Astrocyte (in vitro differentiated cells and primary cell): ENCODE results near the gene DIAPH2. TPM values are rescaled to one million over a fixed set of nuclear protein-coding genes. Genes with fewer than 3 reads are reported as not detected.

Source experiments
- DNase-seq: peaks from one replicate; pipeline ENCODE4 v3.0.0-alpha.2; 2010; ENCODE audit warnings: low read depth
- FAIRE-seq: peaks from 2 replicates; lab custom pipeline; 2011; peaks lifted over from hg19 to GRCh38; lab: Jason Lieb, UNC
- H2AFZ ChIP-seq: 2 replicates; pipeline ENCODE4 v1.6.0; 2012; ENCODE audit warnings: low read depth, low read length, inconsistent platforms
- H3K27ac ChIP-seq: 2 replicates; pipeline ENCODE4 v1.5.1; 2011; ENCODE audit warnings: low read depth, low read length, inconsistent platforms
- H3K27me3 ChIP-seq: 2 replicates; pipeline ENCODE4 v1.6.0; 2011; ENCODE audit warnings: low read length, inconsistent platforms; ENCODE audit not compliant: insufficient read depth
- H3K36me3 ChIP-seq: 2 replicates; pipeline ENCODE4 v1.5.1; 2011; ENCODE audit warnings: low read length, inconsistent platforms; ENCODE audit not compliant: insufficient read depth
- H3K4me1 ChIP-seq: 2 replicates; pipeline ENCODE4 v1.5.1; 2011; ENCODE audit warnings: low read length, inconsistent platforms; ENCODE audit not compliant: insufficient read depth
- H3K4me2 ChIP-seq: 2 replicates; pipeline ENCODE4 v1.6.0; 2012; ENCODE audit warnings: low read length, inconsistent platforms
- H3K4me3 ChIP-seq: 2 replicates; pipeline ENCODE4 v1.5.1; 2011; ENCODE audit warnings: low read depth, mild to moderate bottlenecking, low read length, inconsistent platforms; ENCODE audit not compliant: insufficient read depth
- H3K79me2 ChIP-seq: 2 replicates; pipeline ENCODE4 v1.6.0; 2012; ENCODE audit warnings: mild to moderate bottlenecking, low read length, inconsistent platforms; ENCODE audit not compliant: insufficient read depth
- H3K9ac ChIP-seq: 2 replicates; pipeline ENCODE4 v1.6.0; 2012; ENCODE audit warnings: mild to moderate bottlenecking, low read length, inconsistent platforms
- H3K9me3 ChIP-seq: 2 replicates; pipeline ENCODE4 v1.5.1; 2012; ENCODE audit warnings: low read depth, mild to moderate bottlenecking, low read length, inconsistent platforms; ENCODE audit not compliant: insufficient read depth
- H4K20me1 ChIP-seq: 2 replicates; pipeline ENCODE4 v1.6.0; 2012; ENCODE audit warnings: low read length, inconsistent platforms; ENCODE audit not compliant: insufficient read depth
- H3K27ac Mint-ChIP-seq: one replicate; pipeline ENCODE4 v1.8.0; 2021; ENCODE audit warnings: mild to moderate bottlenecking, mixed read lengths; ENCODE audit not compliant: unreplicated experiment
- H3K27me3 Mint-ChIP-seq: one replicate; pipeline ENCODE4 v1.8.0; 2021; ENCODE audit warnings: low read depth, mixed read lengths; ENCODE audit not compliant: unreplicated experiment
- H3K36me3 Mint-ChIP-seq: one replicate; pipeline ENCODE4 v1.8.0; 2021; ENCODE audit warnings: low read depth, mixed read lengths; ENCODE audit not compliant: unreplicated experiment
- H3K4me1 Mint-ChIP-seq: one replicate; pipeline ENCODE4 v1.8.0; 2021; ENCODE audit warnings: low read depth, mixed read lengths; ENCODE audit not compliant: unreplicated experiment
- H3K4me3 Mint-ChIP-seq: one replicate; pipeline ENCODE4 v1.8.0; 2021; ENCODE audit warnings: mild to moderate bottlenecking, moderate library complexity, mixed read lengths; ENCODE audit not compliant: unreplicated experiment
- H3K9me3 Mint-ChIP-seq: one replicate; pipeline ENCODE4 v1.8.0; 2021; ENCODE audit warnings: mild to moderate bottlenecking, mixed read lengths; ENCODE audit not compliant: unreplicated experiment
- EZH2 ChIP-seq: IDR thresholded peaks from 2 replicates; pipeline ENCODE4 v1.6.1; 2012; ENCODE audit warnings: mild to moderate bottlenecking, low read length, inconsistent platforms; ENCODE audit not compliant: insufficient read depth
- total RNA-seq: library from RNA; stranded (reverse); gene quantifications from 2 replicates; pipeline ENCODE4 v1.2.1, GENCODE V29; 2021
- TF ChIP-seq, protein P1 (sequence below): IDR thresholded peaks from 2 replicates; pipeline ENCODE4 v1.5.1; 2011; ENCODE audit warnings: low read depth, mild to moderate bottlenecking, inconsistent platforms, low read length, moderate library complexity; ENCODE audit not compliant: insufficient read depth

Gene DIAPH2
- total RNA-seq, 1 donor from 2014 or later = 9.8 TPM

DNA sequence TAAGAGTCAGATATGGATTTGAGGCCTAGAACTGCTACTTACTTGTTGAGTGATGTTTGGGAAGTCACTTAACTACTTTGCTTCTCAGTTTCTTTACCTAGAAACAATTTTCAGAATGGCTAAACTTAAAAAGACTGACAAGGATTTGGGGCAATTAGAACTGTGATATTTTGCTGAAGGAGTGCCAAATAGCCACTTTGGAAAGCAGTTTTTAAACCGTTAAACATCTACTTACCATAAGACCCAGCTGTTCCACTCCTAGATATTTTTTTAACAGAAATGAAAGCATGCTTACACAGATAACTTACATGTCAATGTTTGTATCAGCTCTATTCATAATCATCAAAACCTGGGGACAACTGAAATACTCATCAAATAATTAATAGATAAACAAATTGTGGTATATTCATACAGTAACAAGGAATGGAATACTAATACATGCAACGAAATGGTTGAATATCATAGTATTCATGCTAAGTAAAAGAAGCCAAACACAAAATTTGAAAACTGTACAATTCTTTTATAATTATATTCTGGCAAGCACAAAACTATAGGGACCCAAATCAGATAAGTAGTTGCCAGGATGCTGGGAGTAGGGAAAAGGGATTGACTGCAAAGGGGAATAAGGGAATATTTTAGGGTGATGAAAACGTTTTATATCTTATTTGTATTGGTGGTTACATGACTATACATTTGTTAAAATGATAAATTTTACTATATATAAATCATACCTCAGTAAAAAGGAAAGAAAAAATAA is 223.1 kb downstream of the DIAPH2 start:
- Histone ChIP-seq H3K36me3 (no peaks in the 10 kb centered on the region), H3K4me3 (no peak overlapping the region), H3K4me2 (no peak overlapping the region), H3K4me1 (no peaks in the 10 kb centered on the region), H3K27ac (no peak overlapping the region), H4K20me1 (no peaks in the 10 kb centered on the region), H3K27me3 (no peaks in the 10 kb centered on the region), H3K9ac (no peak overlapping the region), H2AFZ (no peak overlapping the region), H3K79me2 (no peaks in the 10 kb centered on the region), H3K9me3 (no peaks in the 10 kb centered on the region)
- DNase-seq (no peak), FAIRE-seq (no peak)
- TF ChIP-seq, protein P1, sequence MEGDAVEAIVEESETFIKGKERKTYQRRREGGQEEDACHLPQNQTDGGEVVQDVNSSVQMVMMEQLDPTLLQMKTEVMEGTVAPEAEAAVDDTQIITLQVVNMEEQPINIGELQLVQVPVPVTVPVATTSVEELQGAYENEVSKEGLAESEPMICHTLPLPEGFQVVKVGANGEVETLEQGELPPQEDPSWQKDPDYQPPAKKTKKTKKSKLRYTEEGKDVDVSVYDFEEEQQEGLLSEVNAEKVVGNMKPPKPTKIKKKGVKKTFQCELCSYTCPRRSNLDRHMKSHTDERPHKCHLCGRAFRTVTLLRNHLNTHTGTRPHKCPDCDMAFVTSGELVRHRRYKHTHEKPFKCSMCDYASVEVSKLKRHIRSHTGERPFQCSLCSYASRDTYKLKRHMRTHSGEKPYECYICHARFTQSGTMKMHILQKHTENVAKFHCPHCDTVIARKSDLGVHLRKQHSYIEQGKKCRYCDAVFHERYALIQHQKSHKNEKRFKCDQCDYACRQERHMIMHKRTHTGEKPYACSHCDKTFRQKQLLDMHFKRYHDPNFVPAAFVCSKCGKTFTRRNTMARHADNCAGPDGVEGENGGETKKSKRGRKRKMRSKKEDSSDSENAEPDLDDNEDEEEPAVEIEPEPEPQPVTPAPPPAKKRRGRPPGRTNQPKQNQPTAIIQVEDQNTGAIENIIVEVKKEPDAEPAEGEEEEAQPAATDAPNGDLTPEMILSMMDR = no peak
- no peak for TF ChIP-seq EZH2
- no peak overlapping the region for H3K27ac Mint-ChIP-seq
- H3K9me3 Mint-ChIP-seq = no peaks in the 10 kb centered on the region
- H3K36me3 Mint-ChIP-seq = no peaks in the 10 kb centered on the region
- no peaks in the 10 kb centered on the region for H3K4me1 Mint-ChIP-seq
- no peak overlapping the region for H3K4me3 Mint-ChIP-seq
- no peaks in the 10 kb centered on the region for H3K27me3 Mint-ChIP-seq

GRCh38 chrX:96909291-96909690 is 224.6 kb downstream of the DIAPH2 start:
- no peaks in the 10 kb centered on the region for H3K4me1 Mint-ChIP-seq
- Histone ChIP-seq H4K20me1 (no peaks in the 10 kb centered on the region), H3K4me3 (no peak overlapping the region), H3K4me2 (peak overlapping the region; percentile 57), H3K27ac (peak overlapping the region; percentile 61), H3K27me3 (no peaks in the 10 kb centered on the region), H3K9me3 (no peaks in the 10 kb centered on the region), H3K36me3 (no peaks in the 10 kb centered on the region), H2AFZ (no peak overlapping the region), H3K4me1 (no peaks in the 10 kb centered on the region), H3K9ac (peak overlapping the region; percentile 27), H3K79me2 (no peaks in the 10 kb centered on the region)
- no peak overlapping the region for H3K4me3 Mint-ChIP-seq
- H3K36me3 Mint-ChIP-seq = no peaks in the 10 kb centered on the region
- H3K27ac Mint-ChIP-seq = no peak overlapping the region
- FAIRE-seq (no peak), DNase-seq (peak; percentile 57)
- H3K27me3 Mint-ChIP-seq = no peaks in the 10 kb centered on the region
- H3K9me3 Mint-ChIP-seq = no peaks in the 10 kb centered on the region
- TF ChIP-seq EZH2 = no peak
- TF ChIP-seq, protein P1 = no peak

DNA sequence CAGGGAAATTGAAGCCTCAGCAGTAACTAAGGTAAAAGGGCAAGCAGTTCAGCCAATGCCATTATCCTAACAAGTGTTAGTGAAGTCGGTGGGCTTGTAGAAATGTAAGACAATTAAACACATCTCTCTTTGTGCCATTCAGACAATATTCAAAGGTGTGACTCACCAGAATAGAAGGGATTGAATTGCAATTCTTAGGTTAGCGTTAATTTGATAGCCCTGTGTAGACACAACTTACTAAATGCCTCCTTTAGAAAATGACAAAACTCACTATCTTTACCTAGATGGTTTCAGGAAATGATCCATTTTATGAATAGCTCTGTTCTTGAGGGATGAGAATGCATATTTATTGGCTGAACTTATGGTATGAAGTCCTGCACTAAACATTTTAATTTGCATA is 234.2 kb downstream of the DIAPH2 start:
- Mint-ChIP-seq H3K4me3 (no peak overlapping the region), H3K9me3 (no peaks in the 10 kb centered on the region), H3K4me1 (no peaks in the 10 kb centered on the region), H3K36me3 (no peaks in the 10 kb centered on the region), H3K27ac (no peak overlapping the region), H3K27me3 (no peaks in the 10 kb centered on the region)
- H3K79me2 ChIP-seq = no peaks in the 10 kb centered on the region
- H3K27ac ChIP-seq = no peak overlapping the region
- TF ChIP-seq, protein P1 = no peak
- no peak for TF ChIP-seq EZH2
- no peak overlapping the region for H3K4me2 ChIP-seq
- no peaks in the 10 kb centered on the region for H3K9me3 ChIP-seq
- DNase-seq (no peak), FAIRE-seq (no peak)
- H3K9ac ChIP-seq = no peak overlapping the region
- H3K4me1 ChIP-seq = no peaks in the 10 kb centered on the region
- H3K36me3 ChIP-seq = no peaks in the 10 kb centered on the region
- no peaks in the 10 kb centered on the region for H3K27me3 ChIP-seq
- no peak overlapping the region for H2AFZ ChIP-seq
- H3K4me3 ChIP-seq = no peak overlapping the region
- no peaks in the 10 kb centered on the region for H4K20me1 ChIP-seq
